Sigmoid colon (tissue), 7 donors: ENCODE results near the gene SDK1. TPM values are rescaled to one million over a fixed set of nuclear protein-coding genes. Genes with fewer than 3 reads are reported as not detected.
A peak's percentile ranks its signal among the peaks of the same experiment; 100 is the strongest.
"Not testable (repeated sequence)": the region's sequence is repeated elsewhere in the genome, so short reads cannot be mapped to it uniquely, and the experiment has no call there.

Experiments used
- DNase-seq: peaks from one replicate; pipeline ENCODE4 v3.0.0-alpha.2; 2019
- H3K27ac ChIP-seq, 4 donors: fragments of 200-600 bp; sonication (generic); one replicate each; pipeline ENCODE4 v1.5.1; 2016 to 2019; ENCODE audit warnings: mild to moderate bottlenecking in 1 of 4
- H3K27me3 ChIP-seq, 3 donors: fragments of 200-600 bp; sonication (generic); one replicate each; pipeline ENCODE4 v1.5.1; 2019; ENCODE audit warnings: mild to moderate bottlenecking in 1 of 3
- H3K36me3 ChIP-seq, 4 donors: fragments of 200-600 bp; sonication (generic); one replicate each; pipeline ENCODE4 v1.5.1; 2016 to 2019
- H3K4me1 ChIP-seq, 4 donors: fragments of 200-600 bp; sonication (generic); one replicate each; pipeline ENCODE4 v1.5.1; 2017 to 2019
- H3K4me3 ChIP-seq, 4 donors: fragments of 200-600 bp; sonication (generic); one replicate each; pipeline ENCODE4 v1.5.1; 2017 to 2019; ENCODE audit warnings: mild to moderate bottlenecking in 2 of 4, moderate library complexity in 1 of 4
- H3K9me3 ChIP-seq, 4 donors: fragments of 200-600 bp in 3 of 4; sonication (generic) in 3 of 4; one replicate each; pipeline versions ENCODE4 v1.5.1 to v1.6.1; 2013 to 2019
- EP300 ChIP-seq, 4 donors: sonication (generic); formaldehyde crosslinking; IDR thresholded peaks; one replicate each; pipeline ENCODE4 v1.6.1; 2017; ENCODE audit warnings: antibody characterized with exemption in 4 of 4
- POLR2A ChIP-seq, 2 donors: fragments of 450-650 bp; IDR thresholded peaks; one replicate each; pipeline ENCODE4 v1.6.1; 2016; ENCODE audit warnings: antibody characterized with exemption in 2 of 2, mild to moderate bottlenecking in 2 of 2, moderate library complexity in 2 of 2
- POLR2AphosphoS5 ChIP-seq, 4 donors: sonication (generic); formaldehyde crosslinking; IDR thresholded peaks; one replicate each; pipeline ENCODE4 v1.6.1; 2017; ENCODE audit warnings: antibody characterized with exemption in 4 of 4
- WGBS, 2 donors: extraction: QIAGEN DNeasy Blood & Tissue Kit; methylation state at CpG; one replicate each; pipeline ENCODE4 v1.1.7; 2013; 5-methylcytosine and 5-hydroxymethylcytosine counted together
- intact Hi-C: fragments of 100-400 bp; cut with DNase I; formaldehyde crosslinking; loops from one replicate; pipeline ENCODE4 v1.15.1; 2023
- polyA plus RNA-seq, 3 donors: library from polyadenylated mRNA; stranded (reverse); fragments of 200-250 nt; gene quantifications; one replicate each; pipeline ENCODE4 v1.2.3, GENCODE V29; 2013
- total RNA-seq, 4 donors: library from RNA; depleted of rRNA; stranded (reverse); fragments of >200 nt; gene quantifications; one replicate each; pipeline ENCODE4 v1.1.0, GENCODE V29; 2016
- TF ChIP-seq, protein P1 (sequence below), 4 experiments: fragments of 450-650 bp in 3 of 4; fragments of 200-600 bp in 1 of 4; IDR thresholded peaks; one replicate each; pipeline ENCODE4 v1.5.1; 2016 to 2019; ENCODE audit warnings: antibody characterized with exemption in 4 of 4, mild to moderate bottlenecking in 3 of 4, moderate library complexity in 2 of 4
- donor health status: healthy with polysubstance abuse.
- donor health status: Bipolar disorder and iron deficiency.
- donor health status: healthy.

Gene SDK1
- total and polyA plus RNA-seq, 7 donors, result under 0.01 to 23.0 (median 10.0) TPM; not detected in 1

DNA sequence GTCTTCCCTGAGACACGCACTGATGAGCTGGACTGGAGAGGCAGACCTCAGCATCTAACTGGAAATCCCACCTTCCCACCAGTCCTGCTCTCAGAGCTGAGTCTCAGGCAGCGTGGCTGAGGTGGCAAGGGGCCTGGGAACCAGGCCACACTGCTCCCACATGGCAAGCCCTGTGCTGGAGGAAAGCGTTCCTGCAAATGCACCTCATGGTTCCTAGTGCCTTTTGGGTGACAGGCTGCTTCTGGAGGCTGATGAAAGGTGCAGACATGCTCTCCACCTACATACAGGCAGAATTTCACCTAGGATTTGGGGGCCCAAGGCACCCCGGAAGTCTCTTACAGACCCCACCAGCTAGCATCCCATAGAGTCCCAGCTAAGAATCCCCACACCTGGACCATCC lies 948.2 kb downstream of the SDK1 start:
- TF ChIP-seq EP300 (IDR thresholded peaks at IDR 0.05), result no peak
- no peak overlapping the region for H3K4me3 ChIP-seq
- H3K4me1 ChIP-seq, result no peaks in the 10 kb centered on the region
- no peaks in the 10 kb centered on the region for H3K27me3 ChIP-seq
- peaks cover 0 to 6% (median 0%) of the 10 kb centered on the region in 4 donors for H3K36me3 ChIP-seq
- intact Hi-C loops, result no loop called here
- H3K27ac ChIP-seq, result no peak overlapping the region
- WGBS, 2 donors, result 80 to 91% methylated on average over 4 of the region's 4 CpGs
- DNase-seq, result no peak
- peaks cover 0 to 7% (median 5%) of the 10 kb centered on the region in 4 donors for H3K9me3 ChIP-seq

DNA sequence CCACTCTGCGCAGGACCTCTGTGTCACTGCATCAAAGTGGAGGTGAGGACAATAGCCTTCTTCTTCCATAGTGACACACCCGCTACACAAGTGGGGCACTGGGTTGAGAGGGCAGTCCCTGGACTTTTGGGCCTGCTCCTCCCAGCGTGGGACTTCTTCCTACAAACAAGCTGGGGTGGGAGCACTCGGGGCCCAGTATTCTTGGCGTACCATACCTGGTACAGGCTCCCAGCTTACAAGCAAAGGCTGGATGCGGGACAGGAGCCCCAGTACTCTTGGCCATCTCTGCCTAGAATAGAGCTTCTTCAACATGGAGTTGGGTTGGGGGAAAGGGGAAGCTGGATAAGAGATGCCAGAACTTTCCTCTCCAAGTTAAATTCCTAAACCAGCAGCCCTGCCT lies 954.3 kb downstream of the SDK1 start:
- no peak for TF ChIP-seq POLR2AphosphoS5 (IDR thresholded peaks at IDR 0.05)
- TF ChIP-seq, protein P1, sequence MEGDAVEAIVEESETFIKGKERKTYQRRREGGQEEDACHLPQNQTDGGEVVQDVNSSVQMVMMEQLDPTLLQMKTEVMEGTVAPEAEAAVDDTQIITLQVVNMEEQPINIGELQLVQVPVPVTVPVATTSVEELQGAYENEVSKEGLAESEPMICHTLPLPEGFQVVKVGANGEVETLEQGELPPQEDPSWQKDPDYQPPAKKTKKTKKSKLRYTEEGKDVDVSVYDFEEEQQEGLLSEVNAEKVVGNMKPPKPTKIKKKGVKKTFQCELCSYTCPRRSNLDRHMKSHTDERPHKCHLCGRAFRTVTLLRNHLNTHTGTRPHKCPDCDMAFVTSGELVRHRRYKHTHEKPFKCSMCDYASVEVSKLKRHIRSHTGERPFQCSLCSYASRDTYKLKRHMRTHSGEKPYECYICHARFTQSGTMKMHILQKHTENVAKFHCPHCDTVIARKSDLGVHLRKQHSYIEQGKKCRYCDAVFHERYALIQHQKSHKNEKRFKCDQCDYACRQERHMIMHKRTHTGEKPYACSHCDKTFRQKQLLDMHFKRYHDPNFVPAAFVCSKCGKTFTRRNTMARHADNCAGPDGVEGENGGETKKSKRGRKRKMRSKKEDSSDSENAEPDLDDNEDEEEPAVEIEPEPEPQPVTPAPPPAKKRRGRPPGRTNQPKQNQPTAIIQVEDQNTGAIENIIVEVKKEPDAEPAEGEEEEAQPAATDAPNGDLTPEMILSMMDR (IDR thresholded peaks at IDR 0.05), result no peak
- TF ChIP-seq EP300 (IDR thresholded peaks at IDR 0.05), result no peak
- Histone ChIP-seq H3K36me3 (no peaks in the 10 kb centered on the region), H3K4me3 (no peak overlapping the region), H3K27me3 (no peaks in the 10 kb centered on the region), H3K4me1 (peaks cover 0 to 24% (median 21%) of the 10 kb centered on the region in 4 donors), H3K27ac (peak overlapping the region in 3 of 4 donors; percentile 31 to 84 (median 71)), H3K9me3 (peaks cover 0 to 7% (median 2%) of the 10 kb centered on the region in 4 donors)
- intact Hi-C loops, result loop anchor here (5.0 kb wide), 1 partner anchor 113 kb away; no protein-coding TSS in a partner anchor
- no peak for DNase-seq
- 89 to 93% methylated on average over 6 of the region's 6 CpGs for WGBS, 2 donors

DNA sequence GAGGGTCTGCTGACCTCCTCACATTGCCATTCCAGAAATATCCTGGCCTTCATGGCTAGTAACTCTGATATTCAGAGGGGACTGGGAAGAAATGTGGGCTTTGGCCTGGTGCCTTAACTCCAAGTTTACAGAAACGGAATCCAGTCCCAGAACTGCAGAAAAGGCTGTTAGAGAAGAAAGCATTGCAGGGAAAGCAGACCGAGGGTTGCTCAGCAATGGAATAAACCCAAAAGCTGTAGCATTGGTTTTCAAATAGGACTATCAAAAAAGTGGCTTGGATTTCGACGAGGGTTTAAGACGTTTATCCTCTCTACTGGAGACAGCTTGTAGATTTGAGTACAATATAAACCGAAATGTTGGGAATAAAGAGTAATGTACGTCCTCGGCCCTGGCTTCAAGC lies 955.2 kb downstream of the SDK1 start:
- Histone ChIP-seq H3K4me1 (peaks cover 0 to 33% (median 24%) of the 10 kb centered on the region in 4 donors), H3K27ac (peak overlapping the region in 3 of 4 donors; percentile 71 to 84 (median 75)), H3K4me3 (peak overlapping the region in 3 of 4 donors; percentile 7 to 18 (median 8)), H3K27me3 (no peaks in the 10 kb centered on the region), H3K36me3 (no peaks in the 10 kb centered on the region), H3K9me3 (peaks cover 0 to 6% (median 2%) of the 10 kb centered on the region in 4 donors)
- 73 to 78% methylated on average over 8 of the region's 8 CpGs for WGBS, 2 donors
- no peak for DNase-seq
- TF ChIP-seq POLR2AphosphoS5 (IDR thresholded peaks at IDR 0.05), result peak in 1 of 4 donors; percentile 21
- TF ChIP-seq, protein P1 (IDR thresholded peaks at IDR 0.05), result no peak
- intact Hi-C loops, result loop anchor here (2.0 to 5.0 kb wide), 2 partner anchors 67 to 114 kb away; no protein-coding TSS in a partner anchor

DNA sequence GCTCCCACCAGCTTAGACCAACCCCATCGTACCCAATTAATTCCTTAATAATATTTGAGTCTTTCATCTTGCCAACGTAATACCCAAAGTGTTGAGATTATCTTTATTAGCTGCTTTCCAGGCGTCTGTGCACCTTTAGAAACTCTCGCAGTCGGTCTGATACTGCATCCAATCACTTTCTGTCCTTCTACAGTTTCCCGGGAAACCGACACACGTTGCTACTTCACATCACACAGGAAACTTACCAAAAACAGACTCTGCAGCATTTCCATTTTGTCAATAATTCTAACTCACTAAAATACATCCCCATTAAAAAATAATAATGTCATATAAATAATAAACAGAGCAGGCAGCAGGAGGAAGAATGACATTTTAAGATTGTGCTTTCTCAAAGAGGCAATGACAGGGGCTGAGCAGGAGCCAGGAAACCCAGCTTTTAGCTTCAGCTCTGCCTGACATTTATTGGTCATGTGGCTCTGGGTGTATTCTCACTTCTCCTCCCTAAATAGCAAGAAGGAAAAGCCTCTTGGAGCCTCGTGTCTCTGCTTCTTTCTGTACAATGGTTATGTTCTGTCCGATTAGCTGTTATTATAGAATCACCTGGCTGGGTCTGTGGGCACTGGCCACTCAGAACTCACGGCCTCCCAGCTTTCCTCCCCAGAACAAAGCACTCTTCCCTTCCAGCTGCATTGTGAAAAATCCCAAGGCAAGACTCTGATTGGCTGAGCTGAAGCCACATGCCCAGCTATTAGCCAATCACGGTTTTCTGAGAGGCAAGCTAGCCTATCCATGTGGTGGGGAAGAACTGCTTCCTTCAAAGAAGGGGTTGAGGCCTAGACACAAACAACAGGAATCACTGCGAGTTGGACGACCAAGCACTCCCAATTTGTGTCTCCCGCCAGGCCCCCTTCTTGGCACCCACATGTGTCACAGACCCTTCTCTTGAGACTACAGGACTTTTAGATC lies 956.4 kb downstream of the SDK1 start:
- peak overlapping the region in 3 of 4 donors; percentile 71 to 84 (median 75) for H3K27ac ChIP-seq
- no peak for DNase-seq
- 83% methylated on average over 15 of the region's 15 CpGs for WGBS, 2 donors

DNA sequence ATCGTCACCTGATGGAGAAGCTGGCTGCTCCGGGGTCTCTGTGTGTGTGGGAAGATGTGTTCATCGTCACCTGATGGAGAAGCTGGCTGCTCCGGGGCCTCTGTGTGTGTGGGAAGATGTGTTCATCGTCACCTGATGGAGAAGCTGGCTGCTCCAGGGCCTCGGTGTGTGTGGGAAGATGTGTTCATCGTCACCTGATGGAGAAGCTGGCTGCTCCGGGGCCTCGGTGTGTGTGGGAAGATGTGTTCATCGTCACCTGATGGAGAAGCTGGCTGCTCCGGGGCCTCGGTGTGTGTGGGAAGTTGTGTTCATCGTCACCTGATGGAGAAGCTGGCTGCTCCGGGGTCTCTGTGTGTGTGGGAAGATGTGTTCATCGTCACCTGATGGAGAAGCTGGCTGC lies 959.1 kb downstream of the SDK1 start:
- H3K4me1 ChIP-seq, result peaks cover 0 to 38% (median 28%) of the 10 kb centered on the region in 4 donors
- H3K9me3 ChIP-seq, H3K36me3 ChIP-seq, intact Hi-C loops, DNase-seq, H3K27ac ChIP-seq, H3K4me3 ChIP-seq, H3K27me3 ChIP-seq: not testable (repeated sequence)
- WGBS, 2 donors, result 90% methylated on average over 15 of the region's 15 CpGs

More for the DNA sequence above, 956.4 kb downstream of the SDK1 start:
- intact Hi-C loops, result loop anchor here (2.0 to 5.0 kb wide), 2 partner anchors 69 to 115 kb away; no protein-coding TSS in a partner anchor
- no peaks in the 10 kb centered on the region for H3K36me3 ChIP-seq
- no peaks in the 10 kb centered on the region for H3K27me3 ChIP-seq
- no peak for TF ChIP-seq POLR2A (IDR thresholded peaks at IDR 0.05)
- peak in 2 of 4 donors; percentile 22 to 40 for TF ChIP-seq EP300 (IDR thresholded peaks at IDR 0.05)
- peak; percentile 54 to 77 (median 59) for TF ChIP-seq POLR2AphosphoS5 (IDR thresholded peaks at IDR 0.05)
- TF ChIP-seq, protein P1 (IDR thresholded peaks at IDR 0.05), result no peak
- peaks cover 0 to 2% (median 0%) of the 10 kb centered on the region in 4 donors for H3K9me3 ChIP-seq
- H3K4me3 ChIP-seq, result peak overlapping the region in 1 of 4 donors; percentile 7
- peaks cover 0 to 38% (median 28%) of the 10 kb centered on the region in 4 donors for H3K4me1 ChIP-seq
